GM12878 (cell line): ENCODE measurements around the gene CACNA1A. TPM values are rescaled to one million over a fixed set of nuclear protein-coding genes. Genes with fewer than 3 reads are reported as not detected.

Experiments
- ATAC-seq: fragments of 200-7000 bp; cut with Tn5 transposase; 3 replicates; pipeline ENCODE4 v1.9.1; 2020; ENCODE audit warnings: mild to moderate bottlenecking, moderate library complexity
- BruUV-seq: library from RNA; stranded (reverse); fragments of 400-500 nt; replicated peaks from 2 replicates; lab custom pipeline; 2021; lab: Mats Ljungman, UMichigan
- CTCF ChIA-PET: fragments of 300-600 bp; sonication (Branson Sonifier 250); formaldehyde crosslinking; extraction: SDS; loops from one replicate; lab custom pipeline; 2021; ENCODE audit warnings: inconsistent platforms; lab: Yijun Ruan, JAX
- POLR2A ChIA-PET: fragments of 350-600 bp; formaldehyde crosslinking; extraction: SDS; loops from one replicate; lab custom pipeline; 2021; ENCODE audit warnings: inconsistent platforms; lab: Charles Lee
- RAD21 ChIA-PET: fragments of 300-600 bp; sonication (Branson Sonifier 250); formaldehyde crosslinking; loops from one replicate; lab custom pipeline; 2023; ENCODE audit warnings: antibody characterized with exemption; ENCODE audit not compliant: unreplicated experiment; lab: Charles Lee
- SMC1A ChIA-PET: fragments of 300-600 bp; sonication (Branson Sonifier 250); formaldehyde crosslinking; loops from one replicate; lab custom pipeline; 2023; ENCODE audit not compliant: unreplicated experiment, uncharacterized antibody; lab: Charles Lee
- DNase-seq: peaks from one replicate; pipeline ENCODE4 v3.0.0-alpha.2; 2011; ENCODE audit warnings: low read depth, low spot score
- FAIRE-seq: peaks from 3 replicates; lab custom pipeline; 2011; peaks lifted over from hg19 to GRCh38; lab: Jason Lieb, UNC
- H2AFZ ChIP-seq: 2 replicates; pipeline ENCODE4 v1.6.0; 2011; ENCODE audit warnings: low read depth, low read length, control low read depth; ENCODE audit not compliant: control insufficient read depth
- H3K27ac ChIP-seq: 2 replicates; pipeline ENCODE4 v1.5.1; 2011; ENCODE audit warnings: control low read depth; ENCODE audit not compliant: control insufficient read depth, insufficient read depth
- H3K27me3 ChIP-seq, 2 experiments: replicated peaks in 1 of 2; 2 replicates each; pipeline versions ENCODE4 v1.6.0 to v1.6.1; 2011; ENCODE audit warnings: low read length in 1 of 2; ENCODE audit not compliant: control insufficient read depth in 2 of 2, insufficient read depth in 2 of 2
- H3K36me3 ChIP-seq, 2 experiments: 2 replicates each; pipeline ENCODE4 v1.5.1; 2011; ENCODE audit warnings: low read length in 1 of 2; ENCODE audit not compliant: control insufficient read depth in 2 of 2, insufficient read depth in 2 of 2
- H3K4me1 ChIP-seq: 2 replicates; pipeline ENCODE4 v1.6.1; 2011; ENCODE audit warnings: mild to moderate bottlenecking, low read length, moderate library complexity, mixed read lengths; ENCODE audit not compliant: control insufficient read depth, insufficient read depth
- H3K4me2 ChIP-seq: 2 replicates; pipeline ENCODE4 v1.6.0; 2011; ENCODE audit warnings: control low read depth; ENCODE audit not compliant: control insufficient read depth, insufficient read depth
- H3K4me3 ChIP-seq: fragments of 200-600 bp; sonication (generic); 2 replicates; pipeline ENCODE4 v1.5.1; 2016
- H3K79me2 ChIP-seq: 2 replicates; pipeline ENCODE4 v1.6.0; 2011; ENCODE audit warnings: low read length; ENCODE audit not compliant: control insufficient read depth, insufficient read depth
- H3K9ac ChIP-seq: 2 replicates; pipeline ENCODE4 v1.8.0; 2011; ENCODE audit warnings: low read length, control low read depth, mixed read lengths; ENCODE audit not compliant: control insufficient read depth, insufficient read depth
- H3K9me3 ChIP-seq: replicated peaks from 3 replicates; pipeline ENCODE4 v1.5.1; 2011; ENCODE audit warnings: mild to moderate bottlenecking, low read length; ENCODE audit not compliant: control insufficient read depth, insufficient read depth
- H4K20me1 ChIP-seq: 2 replicates; pipeline ENCODE4 v1.6.0; 2011; ENCODE audit not compliant: control insufficient read depth, insufficient read depth
- BRCA1 ChIP-seq: IDR thresholded peaks from 2 replicates; pipeline ENCODE4 v1.6.1; 2011; ENCODE audit warnings: low read depth, low read length, improper control_type of control experiment
- CEBPB ChIP-seq, 2 experiments: fragments of 150-350 bp in 1 of 2; IDR thresholded peaks; 2 replicates each; pipeline ENCODE4 v1.6.1; 2012 to 2014; ENCODE audit warnings: low read depth in 2 of 2, low read length in 2 of 2, borderline replicate concordance in 1 of 2, inconsistent platforms in 1 of 2
- FOXM1 ChIP-seq: IDR thresholded peaks from 2 replicates; pipeline ENCODE4 v1.6.1; 2012; ENCODE audit warnings: low read depth, mild to moderate bottlenecking, inconsistent platforms, low read length, moderate library complexity
- HDGF ChIP-seq: fragments of 450-650 bp; IDR thresholded peaks from 2 replicates; pipeline ENCODE4 v1.6.1; 2016; ENCODE audit warnings: antibody characterized with exemption
- NFIC ChIP-seq: IDR thresholded peaks from 2 replicates; pipeline ENCODE4 v1.6.1; 2012; ENCODE audit warnings: low read depth, mild to moderate bottlenecking, inconsistent platforms, low read length, moderate library complexity
- NFYB ChIP-seq: IDR thresholded peaks from 2 replicates; pipeline ENCODE4 v1.6.1; 2011; ENCODE audit warnings: low read depth, mild to moderate bottlenecking, low read length, improper control_type of control experiment, moderate library complexity; ENCODE audit not compliant: insufficient read depth
- NRF1 ChIP-seq: conservative IDR thresholded peaks from 2 replicates; pipeline ENCODE4 v1.6.1; 2011; ENCODE audit warnings: mild to moderate bottlenecking, low read depth, low read length, improper control_type of control experiment
- SP1 ChIP-seq: IDR thresholded peaks from one replicate; pipeline ENCODE4 v1.6.1; 2011; ENCODE audit warnings: low read depth, low read length
- TCF12 ChIP-seq: IDR thresholded peaks from 2 replicates; pipeline ENCODE4 v1.6.1; 2011; ENCODE audit warnings: low read depth, mild to moderate bottlenecking, low read length
- ZBTB4 ChIP-seq: fragments of 450-650 bp; formaldehyde crosslinking; IDR thresholded peaks from 2 replicates; pipeline ENCODE4 v1.4.0; 2022; ENCODE audit warnings: mild to moderate bottlenecking, moderate library complexity
- ZBTB40 ChIP-seq: fragments of 450-650 bp; IDR thresholded peaks from 2 replicates; pipeline ENCODE4 v1.6.1; 2016; ENCODE audit warnings: mild to moderate bottlenecking, moderate library complexity, borderline replicate concordance
- ZNF687 ChIP-seq: fragments of 450-650 bp; IDR thresholded peaks from 2 replicates; pipeline ENCODE4 v1.6.1; 2017; ENCODE audit warnings: mild to moderate bottlenecking, moderate library complexity
- WGBS: methylation state at CpG from one replicate; pipeline ENCODE4 v1.1.6; 2016; ENCODE audit warnings: low lambda C conversion rate; ENCODE audit not compliant: insufficient replicate concordance, insufficient coverage; ENCODE audit errors: missing lambda C conversion rate; 5-methylcytosine and 5-hydroxymethylcytosine counted together
- in situ Hi-C: fragments of 300-500 bp; cut with MboI; formaldehyde crosslinking; loops from 9 replicates; pipeline ENCODE4 v1.14.3; 2018; ENCODE audit warnings: mixed read lengths
- intact Hi-C: fragments of 100-400 bp; cut with micrococcal nuclease; formaldehyde crosslinking; loops from one replicate; pipeline ENCODE4 v1.14.2; 2022; ENCODE audit not compliant: unreplicated experiment
- polyA plus RNA-seq, 11 experiments: library from polyadenylated mRNA; depleted of rRNA in 4 of 11; unstranded in 6 of 11; stranded (reverse) in 5 of 11; fragments of >200 nt; fragmentation: Nextera tagmentation in 4 of 11; fragmentation: Illumina TruSeq in 1 of 11; extraction: Ambion mirVana in 4 of 11; extraction: Trizol in 1 of 11; gene quantifications; 1 replicate in 1 of 11; 2 replicates in 10 of 11; pipeline versions ENCODE4 v1.2.1 to v1.2.3, GENCODE V29; 2011 to 2016; ENCODE audit warnings: inconsistent platforms in 2 of 11, missing spikeins in 2 of 11, low read depth in 1 of 11
- total RNA-seq, 4 experiments: library from RNA; depleted of rRNA in 3 of 4; stranded (reverse); fragments of >200 nt in 3 of 4; fragmentation: Illumina TruSeq in 1 of 4; extraction: Trizol in 1 of 4; gene quantifications; 2 replicates each; pipeline versions ENCODE4 v1.2.1 to v1.2.3, GENCODE V29; 2013 to 2021

Gene CACNA1A
- total and polyA plus RNA-seq, 10 of the 15 experiments (the other 5 are each of a cell fraction or from before 2014, with no cell fraction given): 1.1 to 4.4 (median 2.5) TPM

- no peak for FAIRE-seq
- in situ Hi-C loops (no loop called here), intact Hi-C loops (no loop called here)
- Histone ChIP-seq H3K27ac (no peak overlapping the region), H4K20me1 (no peaks in the 10 kb centered on the region), H2AFZ (no peak overlapping the region), H3K36me3 (no peaks in the 10 kb centered on the region), H3K27me3 (peaks cover 0 to 3% of the 10 kb centered on the region in 2 experiments; a peak in 3 of 4 replicates), H3K4me2 (no peak overlapping the region), H3K9ac (no peak overlapping the region), H3K4me3 (no peak overlapping the region), H3K9me3 (no peaks in the 10 kb centered on the region), H3K4me1 (no peaks in the 10 kb centered on the region), H3K79me2 (no peaks in the 10 kb centered on the region)
- CTCF ChIA-PET: interaction anchor here (0.9 to 1.0 kb wide), 2 partner anchors 200 to 288 kb away, joined by 3 read pairs; no protein-coding TSS in a partner anchor
- POLR2A ChIA-PET: no interaction called here
- DNase-seq: no peak
- no TSS peak for BruUV-seq
- ATAC-seq: no peak
- RAD21 ChIA-PET: no interaction called here
- WGBS: 32% methylated on average over 10 of the region's 10 CpGs
- SMC1A ChIA-PET: no interaction called here
- TF ChIP-seq ZNF687: no peak
- no peak for TF ChIP-seq HDGF
- TF ChIP-seq ZBTB4 (CRISPR knock-in tag): no peak
- no peak for TF ChIP-seq SP1
- no peak for TF ChIP-seq NFIC
- no peak for TF ChIP-seq CEBPB (IDR thresholded peaks at IDR 0.05; ENCODE audit: borderline replicate concordance in 1 of 2, low read depth in 2 of 2, low read length in 2 of 2)
- TF ChIP-seq NFYB: no peak
- no peak for TF ChIP-seq BRCA1
- no peak for TF ChIP-seq TCF12
- TF ChIP-seq ZBTB40: no peak
- TF ChIP-seq FOXM1: no peak
- no peak for TF ChIP-seq NRF1
These were observed 204.5 kb downstream of the CACNA1A start for GRCh38 chr19:13301627-13302334.
